ENCODE results near the gene LAMA2.

The LAMA2 gene

DNA sequence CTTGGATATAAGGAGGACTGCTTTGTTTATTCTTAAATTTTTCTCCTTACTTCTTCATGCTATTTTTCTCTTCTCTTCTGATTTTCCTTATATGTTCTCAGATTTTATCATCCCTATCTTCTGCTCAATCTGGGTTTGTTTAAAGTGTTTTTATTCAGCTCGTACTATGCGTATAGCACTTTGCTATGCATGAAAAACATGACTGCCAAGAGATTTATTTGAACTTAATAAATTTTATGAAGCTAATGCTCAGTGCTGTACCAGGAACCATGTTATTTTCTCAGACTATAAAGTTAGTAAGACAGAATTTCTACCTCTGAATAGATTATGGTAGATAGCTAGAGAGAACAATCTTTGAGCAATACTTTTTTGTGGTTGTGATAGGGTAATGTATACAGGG is 305.9 kb downstream of the LAMA2 start:
- no peak for DNase-seq

DNA sequence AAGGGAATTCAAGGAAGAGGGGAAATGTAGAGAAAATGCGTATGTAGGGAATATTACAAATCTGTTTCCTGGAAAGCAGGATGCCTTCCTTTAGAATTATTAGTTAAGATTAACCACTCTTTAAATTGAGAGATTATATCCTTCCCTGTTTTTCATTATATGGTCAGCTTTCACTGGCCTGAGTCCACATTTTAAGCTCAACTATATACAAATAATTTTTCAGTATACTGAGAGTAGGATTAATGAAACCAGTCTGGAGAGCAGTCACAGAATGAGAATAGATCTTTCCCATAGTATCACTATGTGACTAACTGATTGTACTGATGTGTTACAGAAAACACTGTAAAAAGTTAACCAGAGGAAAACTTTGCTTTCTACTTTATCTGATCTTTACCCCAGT is 306.3 kb downstream of the LAMA2 start:
- no peak for DNase-seq

DNA sequence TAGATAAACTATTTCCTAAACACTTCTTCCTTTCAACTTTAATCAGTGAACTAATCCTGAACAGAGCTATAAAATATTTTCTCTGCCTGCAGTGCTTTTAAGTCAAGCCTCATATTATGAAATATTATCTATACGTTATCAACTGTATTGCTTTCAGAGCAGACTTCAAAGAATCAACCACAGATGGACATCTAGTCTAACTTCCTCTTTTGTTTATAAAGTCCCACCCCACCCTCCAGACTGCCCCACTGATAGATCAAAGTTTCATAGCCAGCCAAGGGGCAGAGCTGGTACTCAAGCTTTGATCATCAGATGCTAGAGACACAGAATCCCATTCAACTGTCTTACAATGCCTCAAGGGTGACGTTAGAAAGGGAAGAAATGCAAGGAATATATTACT is 308.3 kb downstream of the LAMA2 start:
- DNase-seq: no peak

DNA sequence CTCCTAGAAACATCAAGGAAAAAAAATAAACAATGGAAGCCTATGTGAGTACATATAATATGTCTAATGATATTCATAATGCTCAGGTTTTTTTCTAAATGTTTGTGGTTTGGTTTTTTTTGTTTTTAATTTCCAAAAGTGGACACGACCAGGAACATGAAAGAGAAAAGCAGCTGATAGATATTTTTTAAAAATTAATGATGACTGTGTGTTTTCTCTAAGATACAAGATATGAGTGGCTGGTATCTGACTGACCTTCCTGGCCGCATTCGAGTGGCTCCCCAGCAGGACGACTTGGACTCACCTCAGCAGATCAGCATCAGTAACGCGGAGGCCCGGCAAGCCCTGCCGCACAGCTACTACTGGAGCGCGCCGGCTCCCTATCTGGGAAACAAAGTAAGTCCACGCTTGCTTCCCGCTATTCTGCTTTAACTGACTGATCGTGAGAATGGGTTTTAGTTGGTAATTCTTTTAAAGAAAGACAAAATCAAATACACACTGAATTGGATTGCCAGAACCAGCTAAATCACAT is 309.6 kb downstream of the LAMA2 start:
- DNase-seq: no peak

DNA sequence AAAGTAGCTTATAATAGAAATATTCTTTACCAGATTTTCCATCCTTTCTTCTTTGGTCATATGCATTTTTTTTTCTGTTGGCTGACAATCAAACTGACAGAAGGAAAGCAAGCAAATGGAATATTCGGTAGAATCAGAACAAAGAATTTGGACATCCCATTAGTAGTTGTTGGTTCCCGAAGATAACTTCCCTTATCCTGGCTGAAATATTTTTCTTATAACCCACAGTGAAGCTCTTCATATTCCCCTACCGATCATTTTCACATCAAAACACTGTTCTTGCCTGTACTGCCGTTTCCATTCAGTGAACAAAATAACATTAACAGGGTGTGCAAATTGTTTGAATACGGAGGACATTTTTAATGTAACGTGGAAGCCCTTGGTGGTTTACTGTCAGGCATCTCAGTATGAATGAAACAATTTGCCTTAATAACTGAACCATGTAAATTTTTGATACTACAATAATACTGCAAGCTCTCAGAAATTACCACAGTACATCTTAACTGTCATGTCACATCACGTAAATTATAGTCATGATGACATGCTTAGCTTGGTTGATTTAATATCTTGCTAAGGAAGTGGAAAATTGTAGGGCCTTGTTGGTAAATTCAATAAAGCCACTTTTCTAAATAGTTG is 311.5 kb downstream of the LAMA2 start:
- DNase-seq: no peak

DNA sequence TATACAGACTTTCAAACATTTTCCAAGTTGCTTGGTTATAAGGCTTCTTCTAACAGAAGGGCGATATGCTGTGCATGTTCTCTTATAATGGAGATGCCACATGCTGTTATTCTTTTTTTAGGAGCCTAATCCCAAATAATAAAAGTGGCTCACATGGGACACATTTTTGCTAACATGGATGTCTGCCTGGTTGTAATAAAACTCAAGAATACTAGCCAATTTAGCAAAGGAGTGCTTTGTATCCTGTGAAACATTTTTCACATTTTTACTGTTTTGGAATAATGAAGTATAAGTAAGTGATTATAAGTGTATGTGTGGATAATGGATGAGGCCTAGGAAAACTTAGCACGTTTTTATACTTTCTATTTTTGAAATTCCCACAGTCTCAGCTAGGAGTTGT is 312.2 kb downstream of the LAMA2 start:
- no peak for DNase-seq

DNA sequence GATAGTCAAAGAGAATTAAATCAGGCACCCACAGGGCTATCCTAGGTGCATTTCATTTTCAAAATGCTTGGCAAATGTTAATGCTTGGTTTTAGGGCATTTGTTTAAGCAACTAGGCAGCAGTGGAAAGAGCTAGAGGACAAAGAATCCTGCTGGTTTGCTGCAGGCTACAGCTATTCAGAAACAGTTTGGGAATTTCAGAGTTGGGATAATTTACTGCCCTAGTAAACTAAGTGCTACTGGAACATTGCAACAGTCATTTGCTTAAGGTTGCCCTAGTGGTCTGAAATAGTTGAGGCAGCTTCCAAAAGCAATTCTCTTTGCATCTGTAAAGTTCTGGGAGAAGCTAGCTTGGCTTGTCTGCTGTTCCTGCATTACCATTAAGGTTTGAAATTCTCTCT is 312.7 kb downstream of the LAMA2 start:
- DNase-seq: no peak

DNA sequence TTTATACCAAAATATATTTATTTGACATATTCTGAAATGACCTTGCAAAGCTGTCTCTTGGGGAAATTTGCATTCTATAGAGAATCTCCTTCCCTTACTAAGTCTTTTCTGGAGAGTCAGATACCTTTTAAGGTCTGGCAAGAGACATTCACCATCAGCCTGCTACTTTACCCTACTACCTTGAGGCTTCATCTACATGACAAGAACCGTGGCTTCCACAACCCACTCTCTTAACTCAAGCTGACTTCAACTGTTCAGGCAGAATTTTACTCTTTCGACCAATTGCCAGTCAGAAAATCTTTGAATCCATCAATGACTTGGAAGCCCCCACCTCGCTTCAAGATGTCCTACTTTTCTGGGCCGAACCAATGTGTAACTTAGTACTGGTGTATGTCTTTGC is 314.2 kb downstream of the LAMA2 start:
- no peak for DNase-seq

DNA sequence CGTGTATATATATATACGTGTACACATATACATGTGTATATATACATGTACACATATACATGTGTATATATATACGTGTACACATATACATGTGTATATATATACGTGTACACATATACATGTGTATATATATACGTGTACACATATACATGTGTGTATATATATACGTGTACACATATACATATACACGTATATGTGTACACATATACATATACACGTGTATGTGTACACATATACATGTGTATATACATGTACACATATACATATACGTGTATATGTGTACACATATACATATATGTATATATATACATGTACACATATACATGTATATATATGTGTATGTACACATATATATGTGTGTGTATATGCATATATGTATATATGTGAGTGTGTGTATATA is 317.2 kb downstream of the LAMA2 start:
- no peak for DNase-seq

DNA sequence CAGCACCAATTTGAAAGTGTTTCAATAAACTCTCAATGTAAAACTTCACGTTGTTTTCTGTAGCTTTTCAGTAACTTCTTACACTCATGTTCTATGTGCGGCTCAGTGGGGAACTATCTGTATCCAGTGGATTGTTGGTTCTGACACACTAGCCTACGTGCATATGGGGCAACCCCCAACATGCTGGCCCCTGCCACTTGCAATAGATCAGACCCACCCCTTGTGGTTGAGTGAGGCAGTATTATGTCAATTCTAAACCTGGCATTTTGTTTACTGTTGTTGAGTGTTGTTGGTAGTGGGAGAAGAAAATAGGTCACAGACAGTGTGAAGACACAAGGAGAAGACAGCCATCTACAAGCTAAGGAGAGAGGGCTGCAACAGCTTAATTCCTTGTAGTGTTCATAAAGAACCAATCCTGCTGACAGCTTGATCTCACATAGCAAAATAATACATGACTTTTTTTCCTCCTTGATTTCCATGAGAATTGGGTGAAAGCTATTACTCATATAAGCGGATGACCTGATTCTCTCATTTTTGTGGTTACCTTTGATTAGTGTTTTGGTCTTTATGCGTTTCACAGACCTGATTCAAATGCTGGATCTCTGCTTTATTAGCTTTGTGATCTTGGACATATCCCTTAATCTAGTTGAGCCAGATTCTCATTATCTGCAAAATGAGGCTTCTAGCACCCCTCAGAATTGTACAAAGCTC is 320.4 kb downstream of the LAMA2 start:
- no peak for DNase-seq

DNA sequence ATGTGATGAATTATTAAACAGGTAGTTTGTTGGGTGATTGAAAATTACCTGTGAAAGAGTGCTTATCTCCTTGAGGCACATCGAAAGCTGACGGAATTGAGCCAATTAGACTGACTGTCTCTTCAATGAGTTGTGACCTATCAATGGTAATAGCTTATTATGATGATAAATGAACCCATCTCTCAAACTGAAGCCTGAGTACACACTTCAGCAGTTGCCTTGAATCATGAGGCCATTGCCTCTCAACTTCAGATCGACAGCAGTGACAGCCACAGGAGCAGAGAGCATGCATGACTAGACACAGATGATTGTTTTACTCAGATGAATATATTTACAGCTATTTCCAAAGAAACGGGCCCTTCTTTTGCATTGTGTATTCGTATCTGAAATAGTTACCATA is 323.9 kb downstream of the LAMA2 start:
- no peak for DNase-seq

DNA sequence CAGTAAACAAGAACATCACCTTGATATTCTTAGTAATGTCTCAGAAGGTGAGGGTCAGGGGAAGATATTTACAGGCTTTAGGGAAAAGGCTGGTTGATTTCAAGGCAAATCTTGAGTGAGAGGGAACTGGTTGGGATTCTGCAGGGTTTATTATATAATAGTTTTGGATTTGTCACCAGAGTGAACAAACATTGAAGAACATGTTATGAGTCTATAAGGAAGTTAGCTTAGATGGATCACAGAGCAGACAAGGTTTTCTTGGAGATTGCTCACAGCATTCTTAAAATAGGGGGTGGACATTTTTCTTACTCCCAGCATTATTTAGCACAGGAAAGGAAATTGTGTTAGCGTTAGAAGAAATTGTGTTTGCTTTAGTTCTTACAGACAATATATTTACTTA is 324.9 kb downstream of the LAMA2 start:
- DNase-seq: no peak

DNA sequence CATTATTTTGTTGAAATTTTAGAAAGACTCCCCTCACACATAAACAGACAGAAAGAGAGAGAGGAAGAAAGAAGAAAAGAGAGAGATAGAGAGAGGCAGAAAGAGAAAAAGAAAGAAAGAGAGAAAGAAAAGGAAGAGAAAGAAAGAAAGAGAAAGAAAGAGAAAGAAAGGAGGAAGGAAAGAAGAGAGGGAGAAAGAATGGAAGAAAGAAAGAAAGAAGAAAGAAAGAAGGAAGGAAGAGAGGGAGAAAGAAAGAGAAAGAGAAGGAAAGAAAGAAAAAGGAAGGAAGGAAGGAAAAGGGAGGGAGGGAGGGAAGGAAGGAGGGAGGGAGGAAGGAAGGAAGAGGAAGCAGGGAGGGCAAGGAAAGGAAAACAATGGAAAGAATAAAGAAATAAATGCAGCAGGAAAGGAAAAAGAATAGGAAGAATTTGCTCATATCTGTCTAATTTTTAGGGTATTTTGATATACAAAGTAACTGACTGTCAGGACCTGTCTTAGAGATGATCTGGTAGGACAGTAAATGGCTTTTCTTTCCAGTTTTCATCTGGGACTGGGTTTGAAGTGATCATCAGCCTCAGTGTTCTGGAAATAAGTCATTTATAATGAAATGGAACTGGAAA is 325.6 kb downstream of the LAMA2 start:
- DNase-seq: no peak

DNA sequence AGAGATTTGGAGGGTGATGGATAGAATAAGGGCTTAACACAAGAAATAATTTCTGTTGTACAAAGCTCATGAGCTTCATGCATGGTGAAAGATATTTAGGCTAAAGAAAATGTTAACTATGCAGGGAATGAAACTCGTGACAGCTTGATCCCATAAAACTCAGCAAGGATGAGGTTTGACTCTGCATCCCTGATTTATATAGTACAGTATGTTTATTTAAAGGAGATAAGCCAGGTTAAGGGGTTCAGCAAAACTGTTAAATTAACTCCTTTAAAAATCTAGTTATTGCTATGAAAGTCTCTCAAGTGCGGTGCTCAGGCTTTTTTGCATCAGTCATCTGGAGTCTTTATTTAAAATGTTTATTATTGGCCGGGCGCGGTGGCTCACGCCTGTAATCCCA is 326.4 kb downstream of the LAMA2 start:
- no peak for DNase-seq

DNA sequence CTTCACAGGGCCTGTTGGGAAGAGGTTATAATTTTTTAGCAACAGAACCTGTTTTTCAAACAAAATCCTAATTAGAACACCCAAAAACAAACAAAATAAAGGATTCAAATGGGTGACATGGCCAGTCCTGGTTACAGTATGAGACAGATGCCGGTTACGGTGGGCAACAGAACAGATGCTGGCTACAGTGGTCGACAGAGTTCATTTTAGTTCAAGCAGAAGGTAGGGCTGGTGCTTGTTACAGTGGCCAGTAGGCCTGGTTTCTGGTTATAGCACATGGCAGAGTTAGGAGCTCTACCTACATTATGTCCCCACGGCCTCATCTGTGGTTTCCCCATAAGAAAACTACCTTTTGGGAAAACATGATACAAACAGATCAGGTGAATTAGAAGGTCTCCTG is 327.7 kb downstream of the LAMA2 start:
- no peak for DNase-seq

DNA sequence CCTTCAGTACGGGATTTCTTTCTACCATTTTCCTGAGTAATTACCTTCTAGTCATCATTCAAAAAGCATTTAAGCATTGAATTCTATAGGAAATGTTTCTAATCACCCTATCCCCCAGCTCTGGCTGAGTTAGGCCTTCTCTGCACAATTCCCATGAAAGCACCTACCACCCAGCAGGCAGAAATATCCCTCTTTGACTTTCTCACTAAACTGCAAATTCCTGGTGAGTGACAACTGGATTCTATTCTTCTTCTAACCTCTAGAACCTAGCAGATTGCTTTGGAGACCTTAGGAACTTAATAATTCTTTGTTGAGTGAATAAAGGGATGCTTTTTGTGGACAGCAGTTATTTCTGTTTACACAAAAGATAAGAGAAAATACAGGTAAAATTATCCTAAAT is 328.7 kb downstream of the LAMA2 start:
- DNase-seq: no peak

DNA sequence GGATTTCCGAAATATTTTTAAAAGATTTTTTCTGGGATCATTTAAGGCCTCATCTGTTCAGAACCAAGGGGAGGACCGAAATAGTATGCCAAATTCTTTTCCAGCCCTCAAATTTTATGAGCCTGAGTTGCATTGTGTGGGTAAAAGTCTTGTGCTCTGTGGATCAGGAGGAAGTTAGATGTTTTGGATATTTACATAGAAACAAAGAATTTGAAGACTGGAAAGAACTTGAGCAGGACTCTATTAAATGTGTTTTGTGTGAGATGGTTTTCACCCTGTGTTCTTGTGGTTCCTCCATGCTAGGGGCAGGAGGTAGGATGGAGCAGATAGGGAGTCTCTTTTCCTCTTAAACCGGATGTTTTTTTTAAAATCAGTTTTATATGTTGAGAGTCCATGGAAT is 329.1 kb downstream of the LAMA2 start:
- DNase-seq: no peak

DNA sequence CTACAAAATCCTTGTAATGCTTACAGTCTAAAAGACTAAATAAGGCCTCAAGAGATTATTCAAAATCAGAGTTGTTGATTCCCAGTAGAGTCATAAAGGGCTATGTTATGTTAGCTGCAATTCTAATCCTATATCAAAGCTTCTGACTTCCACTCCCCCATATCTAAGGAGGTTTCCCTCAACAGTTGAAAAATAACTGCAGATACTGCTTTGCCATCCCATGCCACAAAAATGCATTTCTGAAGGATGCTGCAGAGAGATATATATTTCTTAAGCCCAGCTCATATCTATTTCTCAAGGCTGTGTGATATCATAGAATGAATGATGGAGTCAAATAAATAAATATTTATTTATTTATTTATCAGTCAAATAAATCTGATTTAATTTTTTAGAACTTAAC is 332.3 kb downstream of the LAMA2 start:
- DNase-seq: no peak

DNA sequence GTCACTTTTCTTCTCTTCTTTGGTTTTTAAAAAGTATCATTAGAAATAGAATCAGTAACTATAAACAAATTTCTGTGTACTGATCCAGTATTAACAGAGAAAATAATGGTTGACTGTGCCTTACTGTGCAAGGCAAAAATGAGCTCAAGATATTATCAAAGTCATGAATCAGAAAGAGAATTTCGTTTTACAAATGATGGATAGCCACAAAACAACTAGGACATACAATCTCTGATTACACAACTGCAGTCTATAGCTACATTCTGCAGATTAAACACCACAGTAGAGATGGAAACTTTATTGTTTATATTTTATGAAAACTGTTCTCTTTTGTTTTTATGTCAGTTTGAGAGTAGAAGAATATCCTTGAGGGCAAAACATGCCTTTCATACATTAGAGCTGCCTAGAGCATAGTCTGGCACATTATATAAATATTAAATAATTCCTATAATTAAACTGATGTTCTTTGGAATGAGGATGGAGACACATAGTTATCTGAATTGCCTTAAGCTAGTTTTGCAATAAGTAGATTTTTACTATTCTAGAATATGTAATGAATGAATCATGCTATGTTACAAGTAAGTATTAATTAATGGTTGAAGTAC is 333.1 kb downstream of the LAMA2 start:
- DNase-seq: no peak

DNA sequence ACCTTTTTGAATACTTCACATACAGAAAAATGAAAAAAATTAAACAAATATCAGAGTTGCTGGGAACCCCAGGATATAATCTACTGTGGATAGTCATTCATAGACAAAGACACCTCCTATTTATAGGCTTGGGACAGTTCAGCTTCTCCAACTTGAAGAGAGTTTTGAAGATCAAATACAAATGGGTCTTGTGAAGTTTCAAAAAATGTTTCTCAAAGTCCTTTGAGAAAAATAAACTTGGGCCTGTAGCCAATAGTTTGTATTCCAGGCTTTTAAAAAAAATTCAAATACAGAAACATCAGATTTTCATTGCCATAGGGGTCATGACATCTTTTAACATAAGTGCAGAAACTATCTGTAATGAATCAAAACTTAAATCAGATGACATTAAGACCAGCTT is 334.8 kb downstream of the LAMA2 start:
- no peak for DNase-seq

DNA sequence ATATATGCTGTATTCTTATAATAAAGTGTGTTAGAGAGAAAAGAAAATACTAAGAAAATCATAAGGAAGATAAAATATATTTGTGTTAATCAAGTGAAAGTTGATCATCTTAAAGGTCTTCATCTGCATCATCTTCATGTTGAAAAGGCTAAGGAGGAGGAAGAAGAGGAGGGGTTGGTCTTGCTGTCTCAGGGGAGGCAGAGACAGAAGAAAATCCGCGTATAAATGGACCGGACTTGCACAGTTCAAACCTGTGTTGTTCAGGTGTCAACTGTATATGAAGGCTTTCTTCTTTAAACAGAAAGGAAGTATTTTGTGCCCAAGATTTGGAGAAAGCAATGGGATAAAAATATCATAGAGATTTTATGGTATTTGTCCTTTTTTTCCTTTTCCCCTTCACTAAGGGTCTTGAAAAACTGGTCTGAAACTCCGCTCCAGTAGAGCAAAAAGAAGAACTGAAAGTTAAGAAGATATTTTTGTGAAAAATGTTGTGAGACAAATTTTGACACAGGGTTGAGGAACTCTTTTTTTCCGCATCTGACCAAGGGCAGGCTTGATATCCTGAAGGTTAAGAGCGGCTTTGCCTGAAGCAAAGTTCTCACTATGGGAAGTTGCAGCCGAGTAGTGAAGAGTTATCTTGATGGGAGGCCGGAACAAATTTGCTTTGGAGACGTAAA is 350.7 kb downstream of the LAMA2 start:
- no peak for DNase-seq

DNA sequence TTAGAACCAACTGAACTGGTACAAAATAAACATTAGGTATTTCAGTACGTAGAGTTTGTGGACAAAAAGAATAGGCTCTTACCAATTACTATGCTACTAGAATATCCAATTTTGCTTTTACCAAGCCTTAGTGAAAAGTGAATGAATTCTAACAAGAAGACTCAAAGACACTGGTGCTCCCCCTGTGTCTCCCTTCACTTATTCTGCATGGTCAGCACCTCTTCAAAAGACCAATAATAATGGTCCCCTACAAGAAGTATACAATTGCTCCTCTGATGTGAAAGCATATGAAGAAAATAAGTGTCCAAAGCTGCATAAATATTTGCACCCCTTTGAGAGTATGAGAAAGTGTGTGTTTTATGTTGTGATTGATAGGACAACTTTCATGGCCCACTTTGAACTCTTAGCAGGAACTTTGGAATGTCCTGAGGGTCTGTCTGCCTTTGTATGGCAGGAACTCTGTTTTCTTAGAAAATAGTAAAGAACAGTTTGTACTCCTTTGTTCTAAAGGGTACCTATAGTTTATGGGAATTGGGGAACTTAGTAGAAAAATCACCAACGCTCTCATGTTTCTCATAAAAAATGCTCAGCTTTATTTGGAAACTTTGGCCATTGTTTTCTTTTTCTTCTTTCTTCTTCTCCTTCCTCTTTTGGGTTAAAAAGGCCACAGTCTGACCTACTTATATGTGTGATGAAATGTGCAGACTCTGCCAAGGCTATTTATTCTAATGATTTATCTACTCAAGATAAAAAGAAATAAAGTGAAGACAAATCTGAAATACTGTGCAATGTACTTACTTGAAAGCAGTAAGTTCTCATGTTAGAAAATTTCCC is 352.4 kb downstream of the LAMA2 start:
- no peak for DNase-seq

Measured in stimulated activated naive CD4-positive, alpha-beta T cell treated with Interleukin-2 at 50 U/mL for 16 hours (primary cell).